GM19193 (cell line): ENCODE data around the gene LRRC7.

Experiments
- POLR2A ChIP-seq: IDR thresholded peaks from 4 replicates; pipeline ENCODE4 v1.6.1; 2011; ENCODE audit not compliant: insufficient read depth, insufficient read length; ENCODE audit errors: extremely low read depth

LRRC7 gene

DNA sequence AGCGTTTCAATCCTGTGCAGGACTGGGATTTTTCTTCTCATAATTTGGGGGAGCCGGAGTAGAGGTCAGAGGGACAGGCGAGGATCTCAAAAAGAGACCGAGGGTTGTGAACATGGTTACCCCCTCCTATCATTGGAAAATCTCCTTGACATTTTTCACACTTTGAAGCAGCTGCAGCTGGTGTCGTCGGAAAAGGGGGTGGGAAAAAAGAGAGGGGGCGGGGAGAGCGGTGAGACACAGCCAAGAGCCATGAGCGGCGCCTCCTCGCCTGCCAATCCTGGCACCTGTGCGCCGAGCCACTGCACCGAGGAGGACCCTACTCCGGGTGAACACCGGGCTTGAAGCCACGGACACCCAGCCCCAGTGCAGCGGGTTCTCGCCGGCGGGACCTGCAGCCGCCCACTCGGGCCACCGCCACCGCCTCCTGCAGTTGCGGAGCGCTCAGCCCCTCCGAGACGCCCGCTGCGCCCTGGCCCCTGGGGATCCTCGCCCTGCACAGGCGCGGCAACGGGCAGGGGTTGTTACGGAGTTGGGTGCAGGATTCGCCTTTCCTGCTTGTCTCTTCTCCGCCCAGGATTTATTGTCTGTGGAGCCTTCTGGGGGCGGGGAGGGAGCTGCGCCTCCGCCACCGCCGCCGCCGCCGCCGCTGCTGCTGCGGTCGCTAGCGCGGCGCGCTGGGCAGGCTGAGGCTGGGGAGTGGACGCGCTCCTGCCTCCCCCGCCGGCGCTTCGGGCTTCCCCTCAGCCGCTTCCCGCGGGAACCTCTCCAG, at the start of gene LRRC7:
LRRC7 (plus strand) TSS at position 271 of the 769 bp plus-strand sequence. CDS start 718 bp downstream, outside the sequence.
- no peak for TF ChIP-seq POLR2A

DNA sequence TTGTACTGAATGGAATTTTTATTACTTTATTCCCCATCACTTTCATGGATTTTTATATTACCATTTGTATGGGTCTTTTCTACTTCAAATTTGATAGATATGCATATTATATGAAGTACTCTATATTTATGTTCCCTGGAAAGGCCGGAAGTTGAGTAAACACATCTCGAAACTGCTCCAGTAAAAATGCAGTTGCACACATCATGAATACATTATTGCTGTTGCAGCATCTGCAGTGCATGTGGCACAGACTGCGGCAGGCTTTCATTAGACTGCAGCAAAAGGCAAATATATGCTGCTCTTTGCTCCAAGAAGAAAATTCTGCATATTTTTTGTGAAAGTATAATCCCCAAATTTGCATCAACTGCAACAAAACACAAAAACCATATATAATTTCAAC, 48.7 kb upstream of the LRRC7 start:
- no peak for TF ChIP-seq POLR2A

DNA sequence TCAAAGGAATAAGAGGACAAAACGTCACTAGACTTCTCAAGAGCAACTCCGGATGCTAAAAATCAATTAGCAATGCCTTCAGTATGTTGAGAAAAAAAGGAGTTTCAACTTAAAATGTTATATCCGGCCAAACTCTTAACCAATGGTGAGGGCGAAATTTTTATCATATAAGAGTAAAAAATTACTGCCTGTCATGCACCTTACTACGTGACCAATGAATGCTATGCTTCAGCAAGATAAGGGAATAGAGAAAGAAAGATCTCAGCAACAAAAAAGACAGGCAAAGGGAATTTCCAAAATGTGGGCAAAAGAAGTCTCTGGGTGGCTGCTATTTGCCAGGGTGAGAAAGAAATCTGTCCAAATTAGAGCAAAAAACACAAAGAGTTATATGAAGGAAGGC, 47.4 kb upstream of the LRRC7 start:
- TF ChIP-seq POLR2A, result no peak

DNA sequence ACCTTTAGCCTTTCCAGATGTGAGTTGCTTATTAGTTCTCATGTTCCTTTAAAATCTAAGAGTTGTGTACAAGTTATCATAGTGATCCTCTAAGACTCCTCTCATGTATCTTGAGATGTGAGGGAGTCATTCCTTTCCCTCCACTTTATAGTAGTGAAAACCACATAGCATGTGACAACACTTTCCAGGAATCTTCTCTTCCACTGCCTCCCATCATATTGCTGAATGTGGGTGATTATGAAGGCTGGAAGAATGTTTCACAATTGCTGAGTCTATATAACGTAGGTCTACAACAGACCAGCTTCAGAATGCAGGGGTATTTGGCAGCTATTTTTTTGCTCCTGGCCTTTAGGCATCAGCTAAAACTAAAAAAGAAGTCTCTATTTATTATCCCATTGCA, 44.7 kb upstream of the LRRC7 start:
- TF ChIP-seq POLR2A, result no peak

DNA sequence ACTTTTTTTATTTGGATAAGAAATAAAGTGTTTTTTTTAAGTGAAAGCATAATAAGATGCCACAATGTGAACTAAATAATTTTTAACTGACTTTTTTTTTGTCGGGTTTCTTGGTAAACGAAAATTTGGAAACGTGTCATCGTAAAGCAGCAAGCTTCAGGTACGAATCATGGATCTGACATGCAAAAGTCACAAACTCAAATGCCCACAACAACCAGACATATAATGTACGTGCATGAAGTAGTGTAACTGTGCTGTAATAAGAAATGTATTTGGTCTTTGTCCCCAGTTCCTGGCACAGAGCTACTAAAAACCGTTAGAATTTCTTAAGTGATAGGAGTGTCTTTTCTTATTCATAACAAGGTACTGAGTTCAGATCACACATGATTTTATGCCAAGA, 44.3 kb upstream of the LRRC7 start:
- no peak for TF ChIP-seq POLR2A

DNA sequence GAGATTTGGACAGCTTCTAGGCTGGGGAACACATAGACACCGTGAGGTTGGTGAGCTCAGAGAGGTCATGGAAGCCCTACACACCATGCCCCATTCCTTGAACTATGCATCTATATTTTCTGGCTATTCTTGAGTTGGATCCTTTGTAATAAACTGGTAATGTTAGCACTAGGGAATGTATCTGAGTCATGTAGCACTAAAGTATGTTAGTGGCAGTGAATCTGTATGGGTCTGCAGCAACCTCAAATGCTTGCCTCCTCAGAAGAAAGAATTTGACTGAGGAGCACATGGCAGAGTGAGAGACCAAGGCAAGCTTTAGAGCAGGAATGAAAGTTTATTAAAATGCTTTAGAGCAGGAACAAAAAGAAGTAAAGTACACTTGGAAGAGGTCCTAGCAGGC, 43.7 kb upstream of the LRRC7 start:
- TF ChIP-seq POLR2A, result no peak

DNA sequence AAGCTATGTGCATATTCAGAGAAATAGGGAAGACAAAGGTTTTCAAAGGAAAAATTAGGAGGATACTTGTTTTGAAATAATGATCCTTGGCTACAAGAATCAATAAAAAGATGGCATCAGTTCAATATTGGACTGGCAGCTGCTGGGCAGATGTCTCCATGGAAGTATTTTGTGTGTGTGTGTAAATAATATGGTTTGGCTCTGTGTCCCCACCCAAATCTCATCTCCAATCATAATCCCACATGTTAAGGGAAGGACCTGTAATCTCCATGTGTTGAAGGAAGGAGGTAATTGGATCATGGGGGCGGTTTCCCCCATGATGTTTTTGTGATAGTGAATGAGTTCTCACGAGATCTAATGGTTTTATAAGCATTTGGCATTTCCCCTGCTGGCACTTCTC, 40.4 kb upstream of the LRRC7 start:
- no peak for TF ChIP-seq POLR2A

DNA sequence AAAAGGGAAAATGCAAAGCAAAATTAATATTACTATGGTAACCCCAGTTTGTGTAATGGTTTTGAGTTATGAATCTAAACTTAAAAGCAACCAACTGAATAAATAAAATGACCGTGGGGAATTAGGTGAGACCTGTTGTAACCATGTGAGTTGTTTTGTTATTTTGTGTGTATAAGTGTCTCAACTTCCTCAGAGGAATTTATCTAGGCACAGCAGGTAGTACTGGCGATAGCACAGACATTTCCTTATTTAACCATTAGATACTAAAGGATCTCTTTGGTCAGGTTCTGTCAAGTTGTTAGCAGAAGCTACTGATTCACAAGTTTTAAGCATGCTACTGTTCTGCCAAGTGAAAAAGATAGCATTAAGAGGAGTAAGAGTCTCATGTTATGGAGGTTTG, 39.3 kb upstream of the LRRC7 start:
- no peak for TF ChIP-seq POLR2A

DNA sequence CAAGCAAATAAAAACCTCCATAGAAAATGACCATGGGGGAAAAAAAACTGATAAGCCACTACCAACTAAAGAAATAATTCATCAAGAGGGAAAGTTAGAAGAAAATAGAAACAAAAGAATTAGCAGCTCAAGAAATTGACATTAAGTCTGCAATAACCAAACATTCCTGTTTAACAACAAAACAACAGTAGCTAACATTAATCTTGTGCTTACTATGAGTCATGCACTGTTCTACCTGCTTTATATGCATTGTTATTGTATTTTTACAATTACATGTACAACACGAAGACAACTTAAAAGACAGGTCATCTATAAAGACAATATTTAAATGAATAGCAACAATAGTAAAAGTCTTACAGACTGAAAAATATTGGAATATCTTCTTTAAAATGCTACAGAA, 34.4 kb upstream of the LRRC7 start:
- TF ChIP-seq POLR2A, result no peak

DNA sequence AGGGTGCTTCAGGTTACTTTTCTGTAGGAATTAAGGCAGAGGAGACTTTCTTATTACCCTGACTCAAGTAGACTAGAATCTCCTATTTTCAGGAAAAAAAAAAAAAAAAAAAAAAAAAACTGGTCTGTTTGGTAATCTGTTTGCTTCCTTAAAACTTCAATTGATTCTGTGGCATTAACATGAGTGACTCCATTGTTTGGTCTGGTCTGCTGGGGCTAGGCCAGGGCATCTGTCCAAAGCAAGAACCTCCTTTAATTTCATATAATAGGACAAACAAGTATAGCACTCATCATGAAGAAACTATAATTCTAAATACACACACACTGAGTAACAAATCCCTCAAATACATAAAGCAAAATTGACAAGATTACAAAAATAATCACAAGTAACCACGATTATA, 32.9 kb upstream of the LRRC7 start:
- no peak for TF ChIP-seq POLR2A

DNA sequence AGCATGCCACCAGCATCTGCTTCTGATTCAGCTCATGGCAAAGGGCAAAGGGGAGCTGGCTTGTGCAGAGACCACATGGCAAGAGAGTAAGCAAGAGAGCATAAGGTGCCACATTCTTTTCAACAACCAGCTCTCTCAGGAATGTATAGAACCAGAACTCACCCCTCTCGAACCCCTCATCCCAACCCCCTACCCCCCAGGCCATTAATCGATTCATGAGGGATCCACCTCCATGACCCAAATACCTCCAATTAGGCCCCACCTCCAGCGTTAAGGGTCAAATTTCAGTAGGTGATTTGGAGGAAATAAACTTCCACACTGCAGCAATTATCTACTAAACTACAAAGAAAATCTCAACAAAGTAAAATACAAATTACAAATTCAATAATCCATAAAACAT, 32.2 kb upstream of the LRRC7 start:
- no peak for TF ChIP-seq POLR2A

DNA sequence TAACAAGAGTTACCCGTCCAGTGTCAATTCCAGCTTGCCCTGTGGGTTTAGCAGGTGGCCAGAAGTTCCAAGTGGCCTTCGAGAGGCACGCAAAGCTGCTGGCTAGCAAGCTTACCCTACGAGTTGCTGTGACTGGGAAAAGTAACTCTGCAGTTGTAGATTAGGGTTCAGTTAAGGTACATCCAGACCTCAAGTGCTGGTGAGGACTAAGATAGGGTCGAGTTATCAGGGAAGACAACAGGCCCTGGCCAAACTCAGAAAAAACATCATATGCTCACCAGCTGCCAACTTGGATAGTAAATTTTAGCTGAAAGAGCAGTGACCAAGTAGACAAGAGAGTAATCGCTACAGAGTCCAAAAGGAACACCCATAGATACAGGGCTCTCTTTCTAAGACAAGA, 27.7 kb upstream of the LRRC7 start:
- no peak for TF ChIP-seq POLR2A

DNA sequence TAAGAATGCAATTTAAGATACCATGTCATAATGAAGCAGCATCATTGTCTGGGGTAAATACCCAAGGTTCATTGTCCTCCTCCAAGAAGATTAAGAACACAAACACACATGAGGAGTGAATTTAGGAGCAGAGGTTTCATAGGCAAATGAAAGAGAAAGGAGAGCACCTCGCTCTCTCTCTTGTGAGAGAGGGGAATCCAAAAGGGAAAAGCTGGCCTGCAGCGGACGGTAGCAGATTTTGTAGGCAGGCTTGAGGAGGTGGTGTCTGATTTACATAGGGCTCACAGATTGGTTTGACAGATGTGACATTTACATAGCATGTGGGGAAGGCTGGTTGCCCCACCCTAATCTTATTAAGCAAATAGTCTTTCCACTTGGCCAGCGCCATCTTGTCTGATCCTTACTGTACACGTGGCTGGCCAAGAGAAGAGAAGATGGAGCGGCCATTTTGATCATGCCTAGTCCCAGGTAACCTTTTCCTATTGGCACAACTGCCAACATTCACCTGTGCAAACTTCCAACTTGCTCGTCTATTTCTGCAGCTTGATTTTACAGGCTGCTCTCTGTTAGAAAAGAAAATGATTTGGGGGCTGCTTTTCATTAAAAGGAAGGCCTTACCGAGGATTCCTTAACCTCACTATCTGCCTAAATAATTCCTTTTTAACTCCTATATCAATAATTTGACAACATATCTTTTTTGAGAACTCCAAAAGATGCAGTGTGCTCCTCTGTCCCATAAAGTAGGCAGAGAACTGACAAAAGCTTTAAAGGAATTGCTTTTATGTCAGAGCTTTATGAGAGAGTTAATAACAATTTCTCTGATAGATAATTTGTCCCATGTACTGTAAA, 16.0 kb upstream of the LRRC7 start:
- no peak for TF ChIP-seq POLR2A

DNA sequence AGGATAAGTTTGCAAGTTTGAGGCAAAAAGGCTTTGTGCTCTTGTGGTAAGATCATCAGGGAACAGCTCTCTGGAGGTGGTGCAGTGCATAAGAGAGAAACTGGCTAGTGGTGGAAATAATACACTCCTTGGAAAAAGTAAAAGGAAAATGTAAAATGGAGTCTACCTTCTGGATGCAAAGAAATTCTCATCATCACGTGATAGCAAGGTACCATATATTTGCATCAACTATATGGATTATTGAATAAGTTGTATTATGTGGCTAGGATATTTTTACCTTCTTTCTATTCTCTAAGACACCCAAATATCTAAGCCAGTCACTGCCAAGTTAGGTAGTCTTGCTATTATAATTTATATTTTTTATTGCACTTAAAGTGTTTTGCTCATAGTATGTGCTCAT, 14.0 kb upstream of the LRRC7 start:
- no peak for TF ChIP-seq POLR2A

DNA sequence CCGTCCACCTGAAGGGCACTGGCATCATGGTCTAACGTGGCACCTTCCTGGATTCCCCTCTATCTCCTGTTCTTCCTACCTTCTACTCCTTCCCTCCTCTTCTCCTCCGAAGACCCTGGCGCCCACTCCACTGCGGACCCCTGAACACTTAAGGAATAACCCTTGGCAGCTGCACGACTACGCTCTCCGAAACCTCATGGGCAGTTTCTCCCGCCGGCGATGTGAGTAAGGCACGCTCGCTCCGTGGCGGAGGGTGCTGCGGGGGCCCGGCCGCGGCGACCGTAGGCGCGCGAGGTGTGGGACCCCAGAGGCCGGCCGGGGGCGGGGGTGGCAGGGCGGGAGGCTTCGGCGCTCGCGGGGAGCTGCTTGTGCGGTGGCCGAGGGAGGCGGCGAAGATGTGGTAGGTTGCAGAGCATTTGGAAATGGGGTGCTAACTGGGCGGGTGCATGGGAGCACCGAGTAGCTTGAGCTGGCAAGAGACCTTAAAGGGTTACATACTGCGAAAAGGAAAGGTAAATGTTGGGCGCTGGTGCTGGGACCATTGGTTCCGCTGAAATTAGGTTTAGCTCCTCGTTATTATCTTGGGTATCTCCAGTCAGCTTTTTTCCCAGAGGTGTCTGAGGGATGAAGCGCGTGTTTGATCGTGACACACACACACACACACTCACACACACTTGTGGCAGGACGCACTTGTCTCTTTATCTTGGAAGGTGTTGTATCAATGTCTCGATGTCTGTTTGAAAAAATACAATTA, 876 bp downstream of the LRRC7 start:
- no peak for TF ChIP-seq POLR2A

DNA sequence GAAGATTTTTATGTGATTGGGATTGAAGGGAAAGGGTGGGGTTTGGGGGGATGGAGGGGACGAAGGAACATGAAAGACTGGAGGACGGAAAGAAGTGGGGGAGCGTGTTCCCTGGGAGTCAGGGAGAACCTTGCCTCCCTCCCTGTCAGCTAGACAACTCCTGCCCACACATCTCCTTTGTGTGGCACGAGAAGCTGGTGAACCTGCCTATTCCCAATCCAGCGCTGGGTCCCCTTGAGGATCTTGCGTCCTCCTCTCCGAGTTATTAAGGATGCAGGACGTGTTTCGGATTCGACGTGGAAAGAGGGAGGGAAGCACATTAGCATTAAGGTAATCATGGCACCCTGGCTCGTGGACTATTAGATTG, 1.4 kb downstream of the LRRC7 start:
- TF ChIP-seq POLR2A, result no peak

DNA sequence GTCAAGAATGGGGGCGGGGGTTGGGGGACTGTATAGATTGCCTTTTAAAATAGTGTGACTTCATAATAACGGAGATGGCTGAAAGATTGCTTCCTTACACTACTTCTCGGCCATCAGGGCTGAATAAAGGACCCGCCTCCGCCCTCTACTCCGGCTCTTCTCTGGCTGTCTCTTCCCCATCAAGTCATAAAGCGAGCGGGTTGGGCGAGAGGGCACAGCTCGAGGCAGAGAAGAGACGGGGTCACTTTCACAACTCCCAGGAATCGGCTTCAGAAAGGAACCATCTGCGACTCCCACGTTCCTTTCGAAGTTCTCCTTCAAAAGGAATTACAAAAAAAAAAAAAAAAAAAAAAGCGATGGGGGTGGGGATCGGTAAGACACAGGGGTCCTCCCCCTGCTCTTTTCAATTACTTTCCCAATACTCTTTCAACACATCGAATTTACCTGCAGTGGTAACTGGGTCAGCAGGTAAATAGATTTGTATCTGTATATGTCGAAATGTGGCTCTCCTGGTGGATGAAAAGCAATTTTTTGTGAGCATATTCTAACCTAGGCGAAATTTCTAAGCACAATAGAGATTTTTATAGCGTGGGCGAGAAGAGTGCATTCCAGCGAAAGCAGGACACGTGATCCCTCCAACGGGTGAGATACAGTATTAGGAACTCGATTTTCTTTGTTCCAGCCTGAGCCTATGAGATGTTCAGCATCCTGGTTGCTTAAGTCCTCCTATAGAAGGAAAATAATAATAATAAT, 2.0 kb downstream of the LRRC7 start:
- TF ChIP-seq POLR2A, result no peak
